ENCODE measurements around the gene PIGH. TPM values are rescaled to one million over a fixed set of nuclear protein-coding genes. Genes with fewer than 3 reads are reported as not detected.
A peak's percentile ranks its signal among the peaks of the same experiment; 100 is the strongest.

Gene PIGH
- total RNA-seq, 1 donor from 2014 or later, result 24.3 TPM

- Mint-ChIP-seq H3K4me3 (ENCODE audit: unreplicated experiment) (peak overlapping the region; percentile 34), H3K9me3 (ENCODE audit: unreplicated experiment) (no peaks in the 10 kb centered on the region), H3K27ac (ENCODE audit: unreplicated experiment) (no peak overlapping the region), H3K27me3 (ENCODE audit: unreplicated experiment) (peaks cover 2% of the 10 kb centered on the region), H3K36me3 (ENCODE audit: unreplicated experiment) (no peaks in the 10 kb centered on the region), H3K4me1 (ENCODE audit: low read depth, unreplicated experiment) (peaks cover 6% of the 10 kb centered on the region)
- no peak for DNase-seq
- TF ChIP-seq CTCF (IDR thresholded peaks at IDR 0.05; ENCODE audit: partially characterized antibody, unreplicated experiment), result no peak
Measured at GRCh38 chr14:67643713-67644112, 43.6 kb upstream of the PIGH start.

GRCh38 chr14:67641902-67642749, 42.1 kb upstream of the PIGH start:
- Mint-ChIP-seq H3K36me3 (ENCODE audit: unreplicated experiment) (no peaks in the 10 kb centered on the region), H3K4me3 (ENCODE audit: unreplicated experiment) (no peak overlapping the region), H3K9me3 (ENCODE audit: unreplicated experiment) (no peaks in the 10 kb centered on the region), H3K4me1 (ENCODE audit: low read depth, unreplicated experiment) (peaks cover 6% of the 10 kb centered on the region), H3K27me3 (ENCODE audit: unreplicated experiment) (peaks cover 2% of the 10 kb centered on the region), H3K27ac (ENCODE audit: unreplicated experiment) (no peak overlapping the region)
- DNase-seq, result no peak
- TF ChIP-seq CTCF (IDR thresholded peaks at IDR 0.05; ENCODE audit: partially characterized antibody, unreplicated experiment), result no peak

- DNase-seq, result no peak
- no peak overlapping the region for H3K27ac Mint-ChIP-seq (ENCODE audit: unreplicated experiment)
- H3K27me3 Mint-ChIP-seq (ENCODE audit: unreplicated experiment), result peaks cover 2% of the 10 kb centered on the region
- peaks cover 6% of the 10 kb centered on the region for H3K4me1 Mint-ChIP-seq (ENCODE audit: low read depth, unreplicated experiment)
- no peaks in the 10 kb centered on the region for H3K9me3 Mint-ChIP-seq (ENCODE audit: unreplicated experiment)
- TF ChIP-seq CTCF (IDR thresholded peaks at IDR 0.05; ENCODE audit: partially characterized antibody, unreplicated experiment), result no peak
- no peaks in the 10 kb centered on the region for H3K36me3 Mint-ChIP-seq (ENCODE audit: unreplicated experiment)
- H3K4me3 Mint-ChIP-seq (ENCODE audit: unreplicated experiment), result no peak overlapping the region
Measured at GRCh38 chr14:67641480-67641879, 41.4 kb upstream of the PIGH start.

GRCh38 chr14:67638642-67639041, 38.6 kb upstream of the PIGH start:
- H3K4me1 Mint-ChIP-seq (ENCODE audit: low read depth, unreplicated experiment), result no peaks in the 10 kb centered on the region
- no peaks in the 10 kb centered on the region for H3K9me3 Mint-ChIP-seq (ENCODE audit: unreplicated experiment)
- H3K4me3 Mint-ChIP-seq (ENCODE audit: unreplicated experiment), result no peak overlapping the region
- H3K36me3 Mint-ChIP-seq (ENCODE audit: unreplicated experiment), result no peaks in the 10 kb centered on the region
- no peak overlapping the region for H3K27ac Mint-ChIP-seq (ENCODE audit: unreplicated experiment)
- no peak for DNase-seq
- TF ChIP-seq CTCF (IDR thresholded peaks at IDR 0.05; ENCODE audit: partially characterized antibody, unreplicated experiment), result no peak
- H3K27me3 Mint-ChIP-seq (ENCODE audit: unreplicated experiment), result peaks cover 2% of the 10 kb centered on the region

GRCh38 chr14:67636361-67636919, 36.4 kb upstream of the PIGH start:
- H3K36me3 Mint-ChIP-seq (ENCODE audit: unreplicated experiment), result peaks cover 5% of the 10 kb centered on the region
- H3K4me3 Mint-ChIP-seq (ENCODE audit: unreplicated experiment), result no peak overlapping the region
- H3K9me3 Mint-ChIP-seq (ENCODE audit: unreplicated experiment), result no peaks in the 10 kb centered on the region
- no peak for DNase-seq
- no peaks in the 10 kb centered on the region for H3K4me1 Mint-ChIP-seq (ENCODE audit: low read depth, unreplicated experiment)
- peaks cover 2% of the 10 kb centered on the region for H3K27me3 Mint-ChIP-seq (ENCODE audit: unreplicated experiment)
- H3K27ac Mint-ChIP-seq (ENCODE audit: unreplicated experiment), result no peak overlapping the region
- no peak for TF ChIP-seq CTCF (IDR thresholded peaks at IDR 0.05; ENCODE audit: partially characterized antibody, unreplicated experiment)

Measured in glutamatergic neuron (in vitro differentiated cells).